Heart right ventricle (tissue), 16 donors: ENCODE measurements around the gene UQCR11. TPM values are rescaled to one million over a fixed set of nuclear protein-coding genes. Genes with fewer than 3 reads are reported as not detected.

ENCODE experiments used
- ATAC-seq, 8 donors: fragments of 200-7000 bp; cut with Tn5 transposase; one replicate each; pipeline ENCODE4 v1.9.1; 2020; ENCODE audit warnings: mild to moderate bottlenecking in 8 of 8, moderate library complexity in 8 of 8, moderate number of reproducible peaks in 1 of 8
- DNase-seq, 2 donors: peaks; one replicate each; pipeline ENCODE4 v3.0.0-alpha.2; 2020
- H3K27ac ChIP-seq, 10 donors: fragments of 200-600 bp; sonication (generic) in 2 of 10; one replicate each; pipeline versions ENCODE4 v1.5.0 to v1.8.0; 2020 to 2022; ENCODE audit warnings: mild to moderate bottlenecking in 3 of 10
- H3K27me3 ChIP-seq, 7 donors: fragments of 200-600 bp; one replicate each; pipeline ENCODE4 v1.8.0; 2021 to 2022; ENCODE audit warnings: mild to moderate bottlenecking in 2 of 7
- H3K36me3 ChIP-seq, 9 donors: fragments of 200-600 bp; sonication (generic) in 1 of 9; one replicate each; pipeline versions ENCODE4 v1.5.0 to v1.8.0; 2020 to 2022; ENCODE audit warnings: mild to moderate bottlenecking in 2 of 9
- H3K4me1 ChIP-seq, 9 donors: fragments of 200-600 bp; sonication (generic) in 1 of 9; one replicate each; pipeline versions ENCODE4 v1.5.0 to v1.8.0; 2020 to 2022; ENCODE audit warnings: mild to moderate bottlenecking in 4 of 9
- H3K4me3 ChIP-seq, 10 donors: fragments of 200-600 bp; sonication (generic) in 2 of 10; one replicate each; pipeline versions ENCODE4 v1.5.0 to v1.8.0; 2020 to 2022; ENCODE audit warnings: mild to moderate bottlenecking in 7 of 10, moderate library complexity in 2 of 10
- H3K9me3 ChIP-seq, 11 donors: fragments of 200-600 bp in 10 of 11; sonication (generic) in 2 of 11; one replicate each; pipeline versions ENCODE4 v1.5.0 to v1.8.0; 2013 to 2022; ENCODE audit warnings: mild to moderate bottlenecking in 2 of 11, control low read depth in 1 of 11, moderate library complexity in 1 of 11
- CTCF ChIP-seq, 9 donors: fragments of 200-600 bp; sonication (generic) in 2 of 9; IDR thresholded peaks; one replicate each; pipeline versions ENCODE4 v1.5.0 to v1.8.0; 2021 to 2022; ENCODE audit warnings: antibody characterized with exemption in 9 of 9, mild to moderate bottlenecking in 5 of 9, moderate library complexity in 1 of 9
- WGBS, 2 donors: extraction: QIAGEN DNeasy Blood & Tissue Kit; methylation state at CpG; one replicate each; pipeline ENCODE4 v1.1.7; 2013; ENCODE audit warnings: inconsistent platforms in 1 of 2; 5-methylcytosine and 5-hydroxymethylcytosine counted together
- intact Hi-C, 10 donors: fragments of 100-400 bp; cut with DNase I; formaldehyde crosslinking; loops; one replicate each; pipeline versions ENCODE4 v1.11.1 to v1.14.2; 2022
- polyA plus RNA-seq, 2 donors: library from polyadenylated mRNA; stranded (reverse); fragments of 200-250 nt; gene quantifications; one replicate each; pipeline ENCODE4 v1.2.3, GENCODE V29; 2013
- total RNA-seq, 10 donors: library from RNA; stranded (reverse); fragmentation: NEBNext Ultra II Directional in 3 of 10; extraction: Animal tissue kit (Norgen Biotek cat#: 25700) in 3 of 10; gene quantifications; one replicate each; pipeline versions ENCODE4 v1.2.1 to v1.2.4, GENCODE V29; 2021 to 2023
- donor health status: Arrhythmogenic right ventricular cardiomyopathy.
- donor health status: ischemic (EF 13 %, LVEDD 7.1; RV severe dilation, severe dysfunction).
- donor health status: healthy with polysubstance abuse.
- donor health status: DM: no; HTN: yes; CAD: no.
- donor health status: DM: no; HTN: no; CAD: no.
- donor health status: ischemic (EF 25% LVEDD 6.9; RV normal size, moderate dysfunction).
- donor health status: ischemic (EF 25% LVEDD 5.7; RV mildly dilated, moderate dysfunction).
- donor health status: healthy.
- donor health status: DM: yes; HTN: yes; CAD: no.
- donor health status: Ischemic cardiomyopathy.
- donor health status: ischemic (EF 35%, LVEDD 5.7; RV mildly dilated, moderate dysfunction).
- donor health status: nonischemic (EF 11% LVEDD 7.7; RV severe dilation, severe dysfunction).
- donor health status: DM: yes; HTN: yes; CAD: no.
- donor health status: PGD.
- donor health status: ischemic (EF 29% LVEDD 5.4; RV normal size, mild dysfunction).
- donor health status: nonischemic (EF 23%, LVEDD 6.1; RV moderate dilation, normal function).

UQCR11 gene
- total and polyA plus RNA-seq, 12 donors, result 141 to 1,132 (median 792) TPM

DNA sequence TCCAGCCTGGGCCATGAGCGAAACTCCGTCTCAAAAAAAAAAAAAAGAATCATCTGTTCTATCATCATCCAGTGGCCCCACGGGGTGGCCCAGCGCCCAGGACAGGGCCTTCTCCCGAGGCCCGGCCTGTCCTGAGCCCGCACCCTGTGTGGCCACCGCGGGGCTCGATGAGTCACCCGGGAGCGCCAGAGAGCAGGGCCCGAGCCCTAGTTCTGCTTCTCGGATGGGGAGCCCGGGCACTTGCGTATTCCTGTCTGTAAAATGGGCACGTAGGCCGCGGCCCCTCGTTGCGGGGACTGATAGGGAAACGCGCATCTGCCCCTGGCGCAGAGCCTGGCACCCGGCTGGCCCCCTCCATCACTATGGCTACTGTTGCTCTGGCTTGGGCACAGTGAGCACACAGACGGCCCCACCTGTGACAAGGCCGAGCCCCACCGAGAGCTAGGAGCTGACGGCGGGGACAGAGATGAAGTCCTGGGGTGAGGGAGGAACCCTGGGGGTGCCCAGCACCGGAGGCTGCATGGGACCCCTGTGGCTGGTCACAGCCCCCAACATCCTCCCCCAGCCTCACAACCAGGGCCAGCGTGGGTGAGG, 21.3 kb upstream of the UQCR11 start:
- TF ChIP-seq CTCF (IDR thresholded peaks at IDR 0.05), result no peak
- 93 to 94% methylated on average over 31 to 32 of the region's 32 CpGs for WGBS, 2 donors
- H3K36me3 ChIP-seq, result peaks cover 0 to 68% (median 5%) of the 10 kb centered on the region in 9 donors
- no peak for ATAC-seq
- DNase-seq, result no peak
- no peaks in the 10 kb centered on the region for H3K9me3 ChIP-seq
- no peak overlapping the region for H3K27ac ChIP-seq
- no peak overlapping the region for H3K4me3 ChIP-seq
- no peaks in the 10 kb centered on the region for H3K4me1 ChIP-seq
- intact Hi-C loops, result no loop called here
- H3K27me3 ChIP-seq, result no peaks in the 10 kb centered on the region

GRCh38 chr19:1624458-1624857, 19.2 kb upstream of the UQCR11 start:
- 66 to 87% methylated on average over 23 of the region's 23 CpGs for WGBS, 2 donors
- Histone ChIP-seq H3K4me3 (no peak overlapping the region), H3K36me3 (peaks cover 0 to 72% (median 5%) of the 10 kb centered on the region in 9 donors)

GRCh38 chr19:1622541-1622940, 17.3 kb upstream of the UQCR11 start:
- ATAC-seq (no peak), DNase-seq (no peak)
- Histone ChIP-seq H3K4me3 (no peak overlapping the region), H3K36me3 (peaks cover 0 to 90% (median 5%) of the 10 kb centered on the region in 9 donors), H3K27ac (no peak overlapping the region), H3K27me3 (no peaks in the 10 kb centered on the region), H3K4me1 (peaks cover 0 to 15% (median 0%) of the 10 kb centered on the region in 9 donors), H3K9me3 (no peaks in the 10 kb centered on the region)
- TF ChIP-seq CTCF (IDR thresholded peaks at IDR 0.05), result no peak
- intact Hi-C loops, result loop anchor here in 1 of 10 donors (5.0 kb wide), 1 partner anchor 145 kb away; no protein-coding TSS in a partner anchor
- WGBS, 2 donors, result 94 to 95% methylated on average over 5 of the region's 5 CpGs

More at GRCh38 chr19:1624458-1624857, 19.2 kb upstream of the UQCR11 start:
- no peak overlapping the region for H3K27ac ChIP-seq
- H3K4me1 ChIP-seq, result no peaks in the 10 kb centered on the region
- no peaks in the 10 kb centered on the region for H3K9me3 ChIP-seq
- intact Hi-C loops, result loop anchor here in 1 of 10 donors (5.0 kb wide), 1 partner anchor 143 kb away; no protein-coding TSS in a partner anchor
- peak in 6 of 8 donors; percentile 35 to 73 (median 59) for ATAC-seq
- peak; percentile 48 to 50 for DNase-seq
- no peaks in the 10 kb centered on the region for H3K27me3 ChIP-seq
- TF ChIP-seq CTCF (IDR thresholded peaks at IDR 0.05), result peak in 7 of 9 donors; percentile 46 to 64 (median 54)

GRCh38 chr19:1622007-1622406, 16.7 kb upstream of the UQCR11 start:
- TF ChIP-seq CTCF (IDR thresholded peaks at IDR 0.05), result no peak
- ATAC-seq (no peak), DNase-seq (no peak)
- H3K36me3 ChIP-seq, result peaks cover 0 to 93% (median 5%) of the 10 kb centered on the region in 9 donors
- no peaks in the 10 kb centered on the region for H3K9me3 ChIP-seq
- intact Hi-C loops, result loop anchor here in 1 of 10 donors (5.0 kb wide), 1 partner anchor 145 kb away; no protein-coding TSS in a partner anchor
- 88 to 90% methylated on average over 18 to 23 of the region's 23 CpGs for WGBS, 2 donors
- H3K27ac ChIP-seq, result no peak overlapping the region
- H3K4me3 ChIP-seq, result no peak overlapping the region
- H3K27me3 ChIP-seq, result no peaks in the 10 kb centered on the region
- H3K4me1 ChIP-seq, result peaks cover 0 to 20% (median 3%) of the 10 kb centered on the region in 9 donors
